ENCODE data around the gene PGD. TPM values are rescaled to one million over a fixed set of nuclear protein-coding genes. Genes with fewer than 3 reads are reported as not detected.
A peak's percentile ranks its signal among the peaks of the same experiment; 100 is the strongest.

Gene PGD
- total and polyA plus RNA-seq, 2 of the 13 experiments (the other 11 are each of a cell fraction or from before 2014, with no cell fraction given), result 64.8 to 210 TPM

DNA sequence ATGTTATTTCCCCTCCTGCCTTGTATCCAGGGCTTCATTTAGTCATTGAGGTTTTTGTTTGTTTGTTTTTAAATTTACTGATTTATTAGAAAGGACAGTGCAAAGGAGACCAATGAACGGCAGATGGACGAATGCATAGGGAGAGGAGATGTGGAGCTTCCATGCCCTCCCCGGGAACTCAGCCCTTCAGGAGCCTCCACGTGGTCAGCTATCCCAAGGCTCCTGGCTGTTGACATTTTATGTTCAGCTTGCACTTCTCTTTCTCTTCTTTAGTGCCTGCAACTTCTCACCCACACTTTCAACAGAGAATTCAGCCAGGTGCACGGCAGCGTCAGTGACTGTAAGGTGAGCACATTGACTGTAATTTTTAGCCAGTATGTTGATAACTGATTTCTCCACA lies 30.7 kb upstream of the PGD start (continued):
- TF ChIP-seq, protein P1, sequence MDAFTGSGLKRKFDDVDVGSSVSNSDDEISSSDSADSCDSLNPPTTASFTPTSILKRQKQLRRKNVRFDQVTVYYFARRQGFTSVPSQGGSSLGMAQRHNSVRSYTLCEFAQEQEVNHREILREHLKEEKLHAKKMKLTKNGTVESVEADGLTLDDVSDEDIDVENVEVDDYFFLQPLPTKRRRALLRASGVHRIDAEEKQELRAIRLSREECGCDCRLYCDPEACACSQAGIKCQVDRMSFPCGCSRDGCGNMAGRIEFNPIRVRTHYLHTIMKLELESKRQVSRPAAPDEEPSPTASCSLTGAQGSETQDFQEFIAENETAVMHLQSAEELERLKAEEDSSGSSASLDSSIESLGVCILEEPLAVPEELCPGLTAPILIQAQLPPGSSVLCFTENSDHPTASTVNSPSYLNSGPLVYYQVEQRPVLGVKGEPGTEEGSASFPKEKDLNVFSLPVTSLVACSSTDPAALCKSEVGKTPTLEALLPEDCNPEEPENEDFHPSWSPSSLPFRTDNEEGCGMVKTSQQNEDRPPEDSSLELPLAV (CRISPR knock-in tag; conservative IDR thresholded peaks at IDR 0.05; ENCODE audit: low read depth), result no peak
- TF ChIP-seq ZBTB38 (CRISPR knock-in tag; IDR thresholded peaks at IDR 0.05) (no peak), SMARCC2 (IDR thresholded peaks at IDR 0.05) (no peak)

DNA sequence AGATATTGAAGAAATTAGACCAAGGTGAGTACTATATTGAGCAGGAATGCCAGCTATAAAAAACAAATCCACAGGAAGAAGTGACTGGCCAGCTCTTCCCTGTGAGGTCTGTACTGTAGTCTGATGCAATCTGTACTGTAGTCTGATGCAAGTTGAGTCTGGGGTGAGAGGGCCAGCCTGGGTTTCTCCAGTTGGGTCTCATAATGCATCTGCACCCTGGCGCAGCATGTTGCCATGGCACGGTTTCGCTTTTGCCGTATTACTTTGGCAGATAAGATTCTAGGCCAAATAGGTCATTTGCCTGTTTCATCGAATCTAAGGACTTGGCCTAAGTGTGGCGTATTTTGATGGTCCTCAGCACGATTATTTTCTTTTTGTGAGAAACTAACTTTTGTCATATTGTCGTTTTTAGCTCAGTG lies 24.4 kb upstream of the PGD start:
- Histone ChIP-seq H3K4me2 (ENCODE audit: low read depth, low read length) (no peak overlapping the region), H3K79me2 (ENCODE audit: insufficient read depth, low read length) (no peaks in the 10 kb centered on the region), H3K36me3 (replicated peaks in 1 of 2; ENCODE audit: control insufficient read depth in 1 of 2, insufficient read depth in 2 of 2, low read length in 2 of 2) (peaks cover 28 to 61% of the 10 kb centered on the region in 2 experiments), H3K27me3 (ENCODE audit: control insufficient read depth in 1 of 2, insufficient read depth in 2 of 2, low read length in 2 of 2) (no peaks in the 10 kb centered on the region), H2AFZ (ENCODE audit: low read length) (no peak overlapping the region), H3K27ac (ENCODE audit: extremely low read length, insufficient read depth, low read length) (no peak overlapping the region), H3K4me3 (replicated peaks in 1 of 3; ENCODE audit: insufficient read depth in 1 of 3, low read depth in 2 of 3, low read length in 3 of 3) (no peak overlapping the region), H3K9ac (ENCODE audit: insufficient read depth, low read depth, low read length) (no peak overlapping the region), H4K20me1 (ENCODE audit: insufficient read depth, low read length) (no peaks in the 10 kb centered on the region), H3K4me1 (ENCODE audit: insufficient read depth, low read length) (no peaks in the 10 kb centered on the region), H3K9me3 (ENCODE audit: low read length) (no peaks in the 10 kb centered on the region)
- intact Hi-C loops (cut with micrococcal nuclease; ENCODE audit: unreplicated experiment), result no loop called here
- POLR2A ChIA-PET, result no interaction called here
- TF ChIP-seq BCL6 (CRISPR knock-in tag; IDR thresholded peaks at IDR 0.05), result no peak
- TF ChIP-seq, protein P2, sequence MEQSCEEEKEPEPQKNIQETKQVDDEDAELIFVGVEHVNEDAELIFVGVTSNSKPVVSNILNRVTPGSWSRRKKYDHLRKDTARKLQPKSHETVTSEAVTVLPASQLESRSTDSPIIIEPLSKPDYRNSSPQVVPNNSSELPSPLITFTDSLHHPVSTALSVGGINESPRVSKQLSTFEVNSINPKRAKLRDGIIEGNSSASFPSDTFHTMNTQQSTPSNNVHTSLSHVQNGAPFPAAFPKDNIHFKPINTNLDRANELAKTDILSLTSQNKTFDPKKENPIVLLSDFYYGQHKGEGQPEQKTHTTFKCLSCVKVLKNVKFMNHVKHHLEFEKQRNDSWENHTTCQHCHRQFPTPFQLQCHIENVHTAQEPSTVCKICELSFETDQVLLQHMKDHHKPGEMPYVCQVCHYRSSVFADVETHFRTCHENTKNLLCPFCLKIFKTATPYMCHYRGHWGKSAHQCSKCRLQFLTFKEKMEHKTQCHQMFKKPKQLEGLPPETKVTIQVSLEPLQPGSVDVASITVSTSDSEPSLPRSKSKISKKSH (CRISPR knock-in tag; IDR thresholded peaks at IDR 0.05; ENCODE audit: borderline replicate concordance), result no peak
- TF ChIP-seq, protein P3, sequence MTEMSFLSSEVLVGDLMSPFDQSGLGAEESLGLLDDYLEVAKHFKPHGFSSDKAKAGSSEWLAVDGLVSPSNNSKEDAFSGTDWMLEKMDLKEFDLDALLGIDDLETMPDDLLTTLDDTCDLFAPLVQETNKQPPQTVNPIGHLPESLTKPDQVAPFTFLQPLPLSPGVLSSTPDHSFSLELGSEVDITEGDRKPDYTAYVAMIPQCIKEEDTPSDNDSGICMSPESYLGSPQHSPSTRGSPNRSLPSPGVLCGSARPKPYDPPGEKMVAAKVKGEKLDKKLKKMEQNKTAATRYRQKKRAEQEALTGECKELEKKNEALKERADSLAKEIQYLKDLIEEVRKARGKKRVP (CRISPR knock-in tag; IDR thresholded peaks at IDR 0.05), result peak in 1 of 2 experiments; percentile 91; a peak in 2 of 4 replicates
- TF ChIP-seq CEBPG (CRISPR knock-in tag; IDR thresholded peaks at IDR 0.05), result peak; percentile 43; the same call in 1 of the 2 replicates
- TF ChIP-seq CEBPB (IDR thresholded peaks at IDR 0.05; ENCODE audit: borderline replicate concordance, low read depth, low read length), result peak; percentile 52; the same call in 1 of the 2 replicates
- BruUV-seq (replicated peaks), result no TSS peak
- CTCF ChIA-PET (ENCODE audit: low intra/inter-chr PET ratio, low total read pairs), result no interaction called here
- over 99% methylated on average over 8 of the region's 8 CpGs for WGBS (ENCODE audit: low lambda C conversion rate)
- ATAC-seq (no peak), FAIRE-seq (no peak), DNase-seq (ENCODE audit: low spot score) (no peak)
- in situ Hi-C loops (cut with HindIII; ENCODE audit: extremely low pct_ligation_motif_present, low pct_unique_long_range_greater_than_20kb), result no loop called here
